ENCODE data around the gene MNT. TPM values are rescaled to one million over a fixed set of nuclear protein-coding genes. Genes with fewer than 3 reads are reported as not detected.
A peak's percentile ranks its signal among the peaks of the same experiment; 100 is the strongest.

The MNT gene
- polyA plus RNA-seq, 12 donors: 9.5 to 26.0 (median 14.5) TPM; not detected in 1

GRCh38 chr17:2366747-2367494 lies 33.9 kb downstream of the MNT start:
- DNase-seq: no peak

- DNase-seq: no peak
Measured at GRCh38 chr17:2365132-2365531, 35.7 kb downstream of the MNT start.

- DNase-seq: no peak
Measured at GRCh38 chr17:2364763-2365116, 36.1 kb downstream of the MNT start.

DNA sequence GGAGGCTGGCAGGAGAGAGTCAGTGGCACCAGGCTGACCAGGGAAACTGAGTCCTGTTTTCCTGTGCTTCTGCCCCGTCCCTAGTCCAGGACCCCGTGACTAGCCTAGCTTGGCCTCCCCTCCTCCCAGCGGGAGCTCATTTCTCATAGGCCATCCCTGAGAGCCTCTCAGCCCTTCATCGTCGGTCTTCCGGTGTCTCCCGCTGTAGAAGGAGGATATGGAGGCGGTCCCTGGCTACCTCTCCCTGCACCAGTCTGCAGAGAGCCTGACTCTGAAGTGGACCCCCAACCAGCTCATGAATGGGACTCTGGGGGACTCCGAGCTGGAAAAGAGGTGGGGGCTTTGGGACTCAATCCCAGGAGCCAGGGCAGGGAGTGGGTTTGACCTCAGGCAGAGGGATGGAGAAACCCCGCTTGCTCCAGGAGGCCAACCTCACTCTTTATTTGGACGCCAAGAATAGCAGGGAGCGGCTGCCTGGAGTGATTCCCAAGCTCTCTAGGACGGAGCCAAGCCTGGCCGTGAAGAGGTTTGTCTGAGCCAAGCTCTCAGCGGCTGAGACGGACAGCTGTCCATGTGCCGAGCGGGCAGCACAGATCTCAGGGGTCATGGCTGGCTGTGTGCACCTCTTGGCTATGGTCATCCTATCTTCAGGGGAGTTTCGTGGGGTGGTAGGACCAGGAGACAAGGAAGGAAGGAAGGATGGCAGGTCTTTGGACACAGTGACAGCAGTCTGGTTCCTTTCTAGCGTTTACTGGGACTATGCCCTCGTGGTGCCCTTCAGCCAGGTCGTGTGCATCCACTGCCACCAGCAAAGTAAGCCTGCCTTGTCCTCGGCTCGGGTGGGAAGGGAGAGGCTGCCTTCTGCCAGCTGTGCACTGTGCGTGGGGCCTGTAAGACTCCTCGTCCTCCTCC lies 36.8 kb downstream of the MNT start:
- DNase-seq: peak; percentile 43

DNA sequence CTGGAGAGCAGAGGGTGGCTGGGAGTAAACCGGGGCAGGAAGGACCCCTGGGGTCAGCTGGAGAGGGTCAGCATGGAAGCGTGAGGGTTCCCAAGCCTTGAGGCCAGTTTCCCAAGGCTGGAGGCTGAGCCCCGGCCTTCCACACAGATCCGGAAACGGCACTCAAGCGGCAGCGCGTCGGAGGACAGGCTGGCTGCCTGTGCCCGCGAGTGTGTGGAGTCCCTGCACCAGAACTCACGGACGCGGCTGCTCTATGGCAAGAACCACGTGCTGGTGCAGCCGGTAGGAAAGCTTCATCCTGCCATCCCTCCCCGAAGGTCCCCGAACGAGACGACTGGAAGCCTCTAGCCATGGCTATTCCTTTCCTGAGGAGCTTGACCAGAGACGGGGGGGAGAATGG lies 37.5 kb downstream of the MNT start:
- DNase-seq: no peak

DNA sequence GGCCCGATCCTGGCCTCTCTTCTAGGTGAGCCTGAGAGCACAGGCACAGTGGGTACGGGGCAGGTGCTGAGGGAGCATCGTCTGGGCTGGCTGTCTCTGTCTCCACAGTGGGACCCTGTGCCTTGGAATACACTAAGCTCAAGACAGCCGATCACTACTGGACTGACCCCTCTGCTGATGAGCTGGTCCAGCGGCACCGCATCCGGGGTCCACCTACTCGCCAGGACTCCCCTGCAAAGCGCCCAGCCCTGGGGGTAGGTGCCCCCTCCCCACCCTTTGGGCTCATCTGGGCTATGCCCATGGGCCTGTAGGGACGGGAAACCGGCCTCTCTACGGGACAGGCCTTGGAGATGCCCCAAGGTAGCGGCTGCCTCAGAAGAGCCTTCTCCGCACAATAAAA lies 38.0 kb downstream of the MNT start:
- DNase-seq: no peak

GRCh38 chr17:2362416-2362815 lies 38.4 kb downstream of the MNT start:
- DNase-seq: no peak

- DNase-seq: no peak
Measured at GRCh38 chr17:2362016-2362415, 38.8 kb downstream of the MNT start.

- DNase-seq: no peak
Measured at GRCh38 chr17:2361010-2361760, 39.7 kb downstream of the MNT start.

DNA sequence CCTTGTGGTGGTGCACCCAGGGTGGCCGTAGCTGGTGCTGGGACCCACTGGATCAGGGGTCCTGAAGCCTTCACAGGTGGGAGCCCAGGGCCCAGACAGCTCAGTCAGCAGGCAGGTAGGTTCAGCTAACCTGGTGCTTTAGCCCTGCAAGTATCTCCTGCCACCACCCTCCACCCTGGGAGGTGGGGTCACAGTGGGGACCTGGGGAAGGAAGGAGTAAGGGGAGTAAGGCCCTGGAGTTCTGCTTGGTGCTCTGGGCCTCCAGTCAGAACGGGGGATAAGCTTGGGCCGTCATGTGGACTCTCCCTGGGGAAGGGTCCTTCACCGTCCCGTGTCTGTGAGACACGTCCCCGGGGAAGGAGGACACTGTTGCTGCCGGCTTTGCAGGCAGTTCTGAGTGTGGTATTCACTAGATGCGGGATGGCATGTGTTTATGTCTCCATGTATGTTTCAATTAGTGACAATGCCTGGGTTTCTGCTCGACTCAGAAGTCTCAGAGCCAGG lies 42.9 kb downstream of the MNT start:
- no peak for DNase-seq

DNA sequence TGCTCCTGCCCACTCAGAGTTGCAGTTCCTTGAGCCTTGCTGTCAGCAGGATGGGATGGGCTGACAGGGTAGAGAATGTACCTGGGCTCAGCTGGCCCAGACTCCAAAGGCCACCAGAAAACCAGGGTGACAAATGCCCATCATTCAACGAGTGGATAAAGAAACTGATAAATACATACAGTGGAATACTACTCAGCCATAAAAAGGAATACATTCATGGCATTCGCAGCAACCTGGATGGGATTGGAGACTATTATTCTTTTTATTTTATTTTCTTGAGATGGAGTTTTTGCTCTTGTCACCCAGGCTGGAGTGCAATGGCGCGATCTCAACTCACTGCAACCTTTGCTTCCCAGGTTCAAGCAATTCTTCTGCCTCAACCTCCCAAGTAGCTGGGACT lies 43.6 kb downstream of the MNT start:
- DNase-seq: no peak

DNA sequence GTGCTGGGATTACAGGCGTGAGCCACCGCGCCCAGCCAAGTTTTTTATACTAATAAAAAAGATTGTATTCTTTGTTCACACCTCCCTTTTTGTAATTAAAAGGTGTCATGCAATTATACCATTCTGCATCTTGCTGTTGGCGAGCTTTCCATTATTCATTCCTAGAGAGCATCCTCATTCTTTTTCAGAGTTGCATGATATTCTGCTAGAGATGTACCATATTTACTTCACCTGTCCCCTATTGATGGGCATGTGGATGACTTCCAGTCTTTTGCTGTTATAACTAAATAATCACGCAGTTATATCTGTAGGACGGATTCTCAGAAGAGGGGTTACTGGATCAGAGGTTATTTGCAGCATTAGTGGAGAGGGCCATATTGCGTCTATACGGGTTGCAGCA lies 46.5 kb downstream of the MNT start:
- DNase-seq: no peak

GRCh38 chr17:2351269-2351668 lies 49.6 kb downstream of the MNT start:
- DNase-seq: no peak

DNA sequence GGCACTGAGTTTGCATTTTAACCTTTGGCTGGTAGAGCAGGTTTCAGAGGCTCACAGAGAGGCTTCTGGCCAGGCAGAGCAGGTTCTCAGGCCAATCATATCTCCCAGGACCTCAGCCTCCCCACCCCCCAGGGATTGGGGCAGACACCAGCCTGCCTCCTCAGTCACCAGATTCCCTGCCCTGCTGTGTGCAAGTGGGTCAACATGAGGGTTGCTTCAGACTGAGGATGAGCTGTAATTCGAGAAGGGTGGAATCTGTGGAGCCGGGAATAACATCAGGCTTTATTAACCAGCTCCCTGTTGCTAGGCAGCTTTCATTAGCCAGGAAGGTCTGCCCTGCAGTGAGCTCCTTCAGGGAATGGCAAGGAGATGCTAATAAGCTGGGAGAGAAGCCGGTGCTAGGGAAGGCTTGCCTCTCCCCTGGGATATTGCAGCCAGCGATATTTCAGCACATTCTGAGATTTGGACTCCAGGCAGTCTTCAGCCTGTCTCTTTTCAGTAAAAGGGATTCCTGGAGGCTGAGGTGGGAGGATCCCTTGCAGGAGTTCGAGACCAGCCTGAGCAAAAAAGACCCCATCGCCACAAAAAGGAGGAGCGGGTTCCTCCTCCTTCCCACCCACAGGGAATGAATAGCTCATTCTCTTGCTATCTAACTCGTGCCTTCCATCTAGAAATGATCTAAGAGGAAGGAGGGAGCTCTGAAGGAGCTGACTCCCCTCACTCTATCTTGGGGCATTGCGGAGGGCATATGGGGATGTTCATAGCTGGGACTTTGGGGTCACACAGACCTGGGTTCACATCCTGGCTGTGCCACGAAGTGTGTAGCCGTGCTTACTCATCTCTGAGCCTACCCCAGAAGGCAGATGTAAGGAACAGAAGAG lies 52.8 kb downstream of the MNT start:
- no peak for DNase-seq

DNA sequence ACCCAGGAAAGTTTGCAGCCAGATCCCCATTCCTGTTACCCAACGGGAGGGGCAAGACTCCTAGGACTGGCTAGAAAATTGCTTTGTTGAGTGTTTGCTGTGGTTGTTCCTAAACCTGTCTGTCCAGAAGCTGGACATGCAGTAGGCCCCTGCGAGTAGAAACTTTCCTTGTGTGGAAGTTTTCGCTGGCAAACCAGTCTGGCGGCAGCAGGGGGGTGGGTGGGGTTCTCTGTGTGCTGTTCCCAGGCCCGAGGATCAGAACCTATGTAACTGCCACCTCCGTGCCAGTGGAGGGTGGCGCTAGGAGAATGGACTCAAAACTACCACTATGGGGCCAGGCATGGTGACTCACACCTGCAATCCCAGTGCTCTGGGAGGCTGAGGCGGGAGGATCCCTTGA lies 54.4 kb downstream of the MNT start:
- no peak for DNase-seq

DNA sequence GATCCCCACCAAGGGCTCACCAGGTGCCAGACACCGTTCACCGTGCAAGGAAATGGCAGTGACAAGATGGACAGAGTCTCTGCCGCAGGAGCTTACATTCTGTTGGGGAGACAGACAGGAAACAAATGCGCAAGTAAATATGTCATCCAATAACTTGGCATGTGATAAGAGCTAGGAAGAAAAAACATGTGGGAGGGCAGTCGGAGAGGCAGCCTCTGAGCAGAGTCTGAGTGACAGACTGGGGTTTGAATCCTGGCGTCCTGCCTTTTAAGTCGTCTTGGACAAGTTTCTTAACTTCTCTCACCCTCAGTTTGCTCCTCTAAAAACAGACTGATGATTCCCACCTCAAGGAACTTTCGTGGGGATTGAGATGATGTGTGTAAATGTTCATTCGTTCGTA lies 56.3 kb downstream of the MNT start:
- no peak for DNase-seq

DNA sequence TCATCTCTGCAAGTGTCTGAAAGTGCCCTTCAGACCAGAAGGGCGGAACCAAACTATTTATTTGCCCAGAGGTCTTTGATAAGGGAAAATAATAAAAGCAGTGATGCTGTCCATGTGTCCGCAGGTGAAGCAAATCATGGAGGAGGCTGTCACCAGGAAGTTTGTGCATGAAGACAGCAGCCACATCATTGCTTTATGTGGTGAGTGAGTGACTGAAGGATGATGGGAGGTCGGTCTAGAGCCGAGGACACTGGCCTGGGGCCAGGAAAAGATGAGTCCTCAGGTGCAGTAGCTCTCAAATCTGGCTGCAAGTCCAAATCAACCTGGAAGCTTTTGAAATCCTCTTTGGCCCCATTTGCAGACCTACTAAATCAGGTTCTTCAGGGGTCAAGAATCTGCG lies 57.4 kb downstream of the MNT start:
- no peak for DNase-seq

DNA sequence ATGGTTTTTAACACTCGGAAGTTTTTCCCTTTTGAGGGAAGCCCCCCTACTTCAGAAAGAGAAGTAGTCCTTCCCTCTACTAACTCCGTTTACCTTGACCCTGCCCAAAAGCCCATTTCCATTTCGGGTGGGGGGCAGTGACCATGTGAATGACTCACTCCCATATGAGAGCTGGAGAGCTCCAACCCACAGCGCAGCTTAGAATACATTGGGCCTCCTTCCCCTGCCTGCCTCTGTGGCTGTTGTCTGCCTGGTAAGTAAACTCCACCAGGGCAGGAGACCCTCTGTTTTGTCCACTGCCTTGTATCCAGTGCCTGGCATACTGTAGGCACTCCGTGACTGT lies 62.6 kb downstream of the MNT start:
- DNase-seq: no peak

GRCh38 chr17:2337544-2338314 lies 63.1 kb downstream of the MNT start:
- peak; percentile 21 for DNase-seq

DNA sequence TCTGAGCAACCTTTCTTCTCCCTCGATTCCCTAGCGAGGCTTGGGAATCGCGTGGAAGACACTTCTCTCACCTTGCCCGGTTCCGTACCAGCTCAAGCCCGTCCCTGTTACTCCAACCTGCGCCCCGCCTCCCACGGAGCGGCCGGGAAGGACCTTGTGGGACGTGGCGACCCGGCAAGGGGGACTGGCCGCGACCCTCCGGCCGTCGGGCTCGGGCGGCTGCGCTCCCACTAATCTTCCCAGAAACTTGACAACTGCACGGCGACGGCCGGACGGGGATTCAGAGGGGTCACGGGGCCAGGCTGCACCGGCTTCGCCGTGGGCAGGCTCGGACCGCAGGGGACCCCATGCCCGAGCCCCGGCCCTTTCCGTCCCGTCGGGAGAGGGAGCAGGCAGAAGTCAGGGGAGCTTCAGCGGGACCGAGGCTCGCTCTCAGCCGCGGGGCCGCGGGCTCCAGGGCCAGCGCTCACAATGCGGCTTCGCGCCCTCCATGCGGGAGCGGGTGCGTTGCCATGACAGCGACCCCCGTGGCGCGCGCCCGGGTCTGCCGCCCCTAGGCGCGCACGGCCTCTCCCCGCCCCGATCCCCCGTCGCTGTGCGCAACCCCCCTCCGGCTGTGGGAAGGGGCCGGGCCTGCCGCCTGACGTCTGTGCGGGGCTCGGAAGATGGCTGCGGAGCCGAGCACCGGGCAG lies 63.9 kb downstream of the MNT start, which contains the start of gene SGSM2:
SGSM2 (plus strand) TSS at position 650 of the 692 bp plus-strand sequence. CDS start 188 bp downstream, outside the sequence.
- peak; percentile 57 for DNase-seq

All from muscle of arm (tissue), 12 donors.